H9 (cell line): ENCODE measurements around the gene GNPAT. TPM values are rescaled to one million over a fixed set of nuclear protein-coding genes. Genes with fewer than 3 reads are reported as not detected.

ENCODE experiments used
- DNase-seq: peaks from one replicate; pipeline ENCODE4 v3.0.0-alpha.2; 2017
- H2AFZ ChIP-seq: one replicate; pipeline ENCODE4 v1.6.1; 2013; ENCODE audit warnings: mild to moderate bottlenecking, low read length, control low read depth, moderate library complexity
- H2AK5ac ChIP-seq: 2 replicates; pipeline ENCODE4 v1.6.1; 2013; ENCODE audit warnings: low read length, control low read depth, mixed read lengths; ENCODE audit not compliant: insufficient read length
- H2BK120ac ChIP-seq: one replicate; pipeline ENCODE4 v1.6.1; 2013; ENCODE audit warnings: low read depth, mild to moderate bottlenecking, low read length, control low read depth, inconsistent platforms; ENCODE audit not compliant: poor library complexity, severe bottlenecking
- H2BK12ac ChIP-seq: 2 replicates; pipeline ENCODE4 v1.6.1; 2013; ENCODE audit warnings: low read length, control low read depth, mixed read lengths, low read depth; ENCODE audit not compliant: insufficient read length
- H2BK15ac ChIP-seq: 2 replicates; pipeline ENCODE4 v1.6.1; 2013; ENCODE audit warnings: low read depth, low read length, control low read depth
- H2BK20ac ChIP-seq: one replicate; pipeline ENCODE4 v1.6.1; 2013; ENCODE audit warnings: low read depth, mild to moderate bottlenecking, low read length, control low read depth, inconsistent platforms; ENCODE audit not compliant: poor library complexity, severe bottlenecking
- H2BK5ac ChIP-seq: 2 replicates; pipeline ENCODE4 v1.6.1; 2013; ENCODE audit warnings: low read length, control low read depth, mixed read lengths; ENCODE audit not compliant: insufficient read length
- H3K14ac ChIP-seq: 2 replicates; pipeline ENCODE4 v1.6.1; 2013; ENCODE audit warnings: low read length, control low read depth; ENCODE audit not compliant: insufficient read depth
- H3K18ac ChIP-seq: 2 replicates; pipeline ENCODE4 v1.6.1; 2013; ENCODE audit warnings: low read depth, mild to moderate bottlenecking, mixed read lengths, low read length, control low read depth; ENCODE audit not compliant: insufficient read length
- H3K23ac ChIP-seq: 2 replicates; pipeline ENCODE4 v1.6.1; 2013; ENCODE audit warnings: low read length, control low read depth, mixed read lengths, low read depth; ENCODE audit not compliant: insufficient read length
- H3K23me2 ChIP-seq: 2 replicates; pipeline ENCODE4 v1.6.1; 2013; ENCODE audit warnings: low read depth, mild to moderate bottlenecking, mixed read lengths, low read length, control low read depth; ENCODE audit not compliant: insufficient read length, poor library complexity, severe bottlenecking
- H3K27ac ChIP-seq: 2 replicates; pipeline ENCODE4 v1.5.1; 2013; ENCODE audit warnings: low read length, control low read depth, mixed read lengths, low read depth; ENCODE audit not compliant: insufficient read length
- H3K27me3 ChIP-seq: 2 replicates; pipeline ENCODE4 v1.6.1; 2013; ENCODE audit warnings: low read length, control low read depth, inconsistent platforms; ENCODE audit not compliant: insufficient read depth
- H3K4ac ChIP-seq: 2 replicates; pipeline ENCODE4 v1.6.1; 2013; ENCODE audit warnings: low read depth, mild to moderate bottlenecking, control low read depth, inconsistent platforms, low read length, moderate library complexity
- H3K4me1 ChIP-seq: 2 replicates; pipeline ENCODE4 v1.6.1; 2013; ENCODE audit warnings: low read length, control low read depth, inconsistent platforms; ENCODE audit not compliant: insufficient read depth
- H3K4me2 ChIP-seq: 2 replicates; pipeline ENCODE4 v1.6.1; 2013; ENCODE audit warnings: low read length, control low read depth, mixed read lengths; ENCODE audit not compliant: insufficient read length, insufficient read depth
- H3K56ac ChIP-seq: 2 replicates; pipeline ENCODE4 v1.6.1; 2013; ENCODE audit warnings: low read depth, mild to moderate bottlenecking, mixed read lengths, low read length, control low read depth; ENCODE audit not compliant: insufficient read length
- H3K79me1 ChIP-seq: 2 replicates; pipeline ENCODE4 v1.6.1; 2013; ENCODE audit warnings: low read depth, mild to moderate bottlenecking, moderate library complexity, low read length, control low read depth, inconsistent platforms; ENCODE audit not compliant: insufficient read depth, poor library complexity, severe bottlenecking
- H3K79me2 ChIP-seq: 2 replicates; pipeline ENCODE4 v1.6.1; 2013; ENCODE audit warnings: low read length, control low read depth, inconsistent platforms; ENCODE audit not compliant: insufficient read depth
- H3K9ac ChIP-seq: 2 replicates; pipeline ENCODE4 v1.6.1; 2013; ENCODE audit warnings: low read length, control low read depth, mixed read lengths; ENCODE audit not compliant: insufficient read length; ENCODE audit errors: extremely low read depth
- H3K9me3 ChIP-seq: one replicate; pipeline ENCODE4 v1.6.1; 2013; ENCODE audit warnings: low read depth, low read length, inconsistent platforms; ENCODE audit not compliant: control insufficient read depth
- H3T11ph ChIP-seq: one replicate; pipeline ENCODE4 v1.6.1; 2013; ENCODE audit warnings: mild to moderate bottlenecking, low read length, control low read depth, inconsistent platforms
- H4K20me1 ChIP-seq: one replicate; pipeline ENCODE4 v1.6.1; 2013; ENCODE audit not compliant: control insufficient read depth, insufficient read length, insufficient read depth
- H4K5ac ChIP-seq: 2 replicates; pipeline ENCODE4 v1.6.1; 2013; ENCODE audit warnings: low read depth, mild to moderate bottlenecking, mixed read lengths, low read length, control low read depth; ENCODE audit not compliant: insufficient read length
- H4K8ac ChIP-seq: replicated peaks from 2 replicates; pipeline ENCODE4 v1.6.1; 2013; ENCODE audit warnings: low read length, control low read depth, mixed read lengths, low read depth; ENCODE audit not compliant: insufficient read length
- H4K91ac ChIP-seq: 2 replicates; pipeline ENCODE4 v1.6.1; 2013; ENCODE audit warnings: low read depth, mild to moderate bottlenecking, moderate library complexity, mixed read lengths, low read length, control low read depth; ENCODE audit not compliant: insufficient read length
- H3K27ac Mint-ChIP-seq, 3 experiments: 2 replicates in 2 of 3; 3 replicates in 1 of 3; pipeline ENCODE4 v1.8.0; 2020 to 2021; ENCODE audit warnings: mixed read lengths in 3 of 3, mild to moderate bottlenecking in 1 of 3, moderate library complexity in 1 of 3
- H3K27me3 Mint-ChIP-seq: 2 replicates; pipeline ENCODE4 v1.8.0; 2021; ENCODE audit warnings: low read depth, mild to moderate bottlenecking, moderate library complexity, mixed read lengths
- H3K36me3 Mint-ChIP-seq, 3 experiments: 2 replicates in 2 of 3; 3 replicates in 1 of 3; pipeline ENCODE4 v1.8.0; 2020 to 2021; ENCODE audit warnings: low read depth in 3 of 3, mixed read lengths in 3 of 3; ENCODE audit not compliant: insufficient read depth in 1 of 3
- H3K4me1 Mint-ChIP-seq, 2 experiments: 2 replicates each; pipeline ENCODE4 v1.8.0; 2020; ENCODE audit warnings: mixed read lengths in 2 of 2
- H3K4me3 Mint-ChIP-seq, 2 experiments: 2 replicates in 1 of 2; 3 replicates in 1 of 2; pipeline ENCODE4 v1.8.0; 2020 to 2021; ENCODE audit warnings: mild to moderate bottlenecking in 2 of 2, mixed read lengths in 2 of 2, moderate library complexity in 1 of 2
- H3K9me3 Mint-ChIP-seq, 2 experiments: 2 replicates in 1 of 2; 3 replicates in 1 of 2; pipeline ENCODE4 v1.8.0; 2020; ENCODE audit warnings: mild to moderate bottlenecking in 2 of 2, mixed read lengths in 2 of 2, moderate library complexity in 1 of 2
- WGBS: extraction: QIAGEN DNeasy Blood & Tissue Kit; methylation state at CpG from one replicate; pipeline ENCODE4 v1.1.7; 2013; ENCODE audit warnings: missing lambda C conversion rate, low lambda C conversion rate, mixed read lengths; ENCODE audit not compliant: insufficient read length; ENCODE audit errors: extremely low coverage; 5-methylcytosine and 5-hydroxymethylcytosine counted together
- total RNA-seq: library from RNA; stranded (reverse); gene quantifications from 2 replicates; pipeline ENCODE4 v1.2.1, GENCODE V29; 2021
- TF ChIP-seq, protein P1 (sequence below): fragments of 200-600 bp; sonication (generic); conservative IDR thresholded peaks from 3 replicates; pipeline ENCODE4 v1.8.0; 2021; ENCODE audit warnings: antibody characterized with exemption, mild to moderate bottlenecking

Gene GNPAT
- total RNA-seq, 1 experiment from 2014 or later, result 38.1 TPM

DNA sequence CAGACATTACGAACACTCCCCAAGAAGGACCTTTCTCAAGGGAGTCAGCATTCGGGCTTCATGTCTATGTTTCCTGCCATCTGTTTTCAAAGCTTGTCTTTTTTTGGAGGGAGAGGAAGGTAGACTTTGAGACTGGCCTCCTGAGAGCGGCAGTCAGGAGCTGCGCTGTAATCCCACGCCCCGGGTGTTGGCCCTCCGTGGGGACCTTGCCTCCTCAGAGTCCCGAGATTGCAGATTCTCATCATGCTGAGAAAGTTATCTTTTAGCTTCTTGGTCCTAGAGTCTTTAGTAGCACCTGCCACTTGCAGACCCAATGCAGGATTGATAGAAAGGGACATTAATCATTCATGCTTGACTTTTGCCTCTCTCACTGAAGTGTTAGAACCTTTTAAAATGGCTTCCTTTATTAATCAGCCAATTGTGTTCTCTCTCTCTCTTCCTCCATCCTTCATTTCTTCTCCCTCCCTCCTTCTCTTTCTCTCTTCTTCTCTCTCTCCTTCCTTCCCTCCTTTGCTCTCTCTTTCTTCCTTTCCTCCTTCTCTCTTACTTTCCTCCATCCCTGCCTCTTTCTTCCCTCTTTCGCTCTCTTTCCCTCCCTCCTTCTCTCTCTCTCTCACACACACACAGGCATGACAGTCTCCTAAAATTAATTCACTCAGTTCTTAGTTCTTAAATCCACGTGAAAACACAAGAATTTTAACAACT is 25.2 kb upstream of the GNPAT start:
- Histone ChIP-seq H3K14ac (no peak overlapping the region), H3K23ac (no peak overlapping the region), H3K9me3 (no peaks in the 10 kb centered on the region), H3K56ac (no peak overlapping the region), H2BK5ac (no peak overlapping the region), H3K4me2 (no peak overlapping the region), H3K4ac (no peak overlapping the region), H2AFZ (no peak overlapping the region), H3K79me2 (no peaks in the 10 kb centered on the region), H3K27ac (no peak overlapping the region), H3T11ph (no peak overlapping the region), H3K23me2 (no peaks in the 10 kb centered on the region), H2BK120ac (no peak overlapping the region), H4K91ac (no peak overlapping the region), H2BK20ac (no peak overlapping the region), H2BK15ac (no peak overlapping the region), H2AK5ac (no peak overlapping the region), H3K9ac (no peak overlapping the region), H2BK12ac (no peak overlapping the region), H3K18ac (no peak overlapping the region), H3K4me1 (no peaks in the 10 kb centered on the region), H4K8ac (no peak overlapping the region), H4K20me1 (no peaks in the 10 kb centered on the region), H3K79me1 (no peaks in the 10 kb centered on the region), H3K27me3 (peaks cover 47% of the 10 kb centered on the region), H4K5ac (no peak overlapping the region)
- H3K27me3 Mint-ChIP-seq, result peaks cover 99% of the 10 kb centered on the region
- no peak for DNase-seq
- 50% methylated on average over 1 of the region's 10 CpGs for WGBS
- H3K9me3 Mint-ChIP-seq, result no peaks in the 10 kb centered on the region; a peak in 2 of 5 replicates
- H3K27ac Mint-ChIP-seq, result no peak overlapping the region; a peak in 1 of 7 replicates
- H3K4me3 Mint-ChIP-seq, result no peak overlapping the region
- H3K36me3 Mint-ChIP-seq, result no peaks in the 10 kb centered on the region
- TF ChIP-seq, protein P1, sequence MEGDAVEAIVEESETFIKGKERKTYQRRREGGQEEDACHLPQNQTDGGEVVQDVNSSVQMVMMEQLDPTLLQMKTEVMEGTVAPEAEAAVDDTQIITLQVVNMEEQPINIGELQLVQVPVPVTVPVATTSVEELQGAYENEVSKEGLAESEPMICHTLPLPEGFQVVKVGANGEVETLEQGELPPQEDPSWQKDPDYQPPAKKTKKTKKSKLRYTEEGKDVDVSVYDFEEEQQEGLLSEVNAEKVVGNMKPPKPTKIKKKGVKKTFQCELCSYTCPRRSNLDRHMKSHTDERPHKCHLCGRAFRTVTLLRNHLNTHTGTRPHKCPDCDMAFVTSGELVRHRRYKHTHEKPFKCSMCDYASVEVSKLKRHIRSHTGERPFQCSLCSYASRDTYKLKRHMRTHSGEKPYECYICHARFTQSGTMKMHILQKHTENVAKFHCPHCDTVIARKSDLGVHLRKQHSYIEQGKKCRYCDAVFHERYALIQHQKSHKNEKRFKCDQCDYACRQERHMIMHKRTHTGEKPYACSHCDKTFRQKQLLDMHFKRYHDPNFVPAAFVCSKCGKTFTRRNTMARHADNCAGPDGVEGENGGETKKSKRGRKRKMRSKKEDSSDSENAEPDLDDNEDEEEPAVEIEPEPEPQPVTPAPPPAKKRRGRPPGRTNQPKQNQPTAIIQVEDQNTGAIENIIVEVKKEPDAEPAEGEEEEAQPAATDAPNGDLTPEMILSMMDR, result no peak
- peaks cover 27 to 35% of the 10 kb centered on the region in 2 experiments for H3K4me1 Mint-ChIP-seq
